ENCODE results near the gene SAE1.
"Not testable (repeated sequence)": the region's sequence is repeated elsewhere in the genome, so short reads cannot be mapped to it uniquely, and the experiment has no call there.

SAE1 gene

GRCh38 chr19:47125669-47125938 lies 5.0 kb upstream of the SAE1 start:
- DNase-seq (ENCODE audit: low read depth in 2 of 2, low spot score in 1 of 2), result no peak

DNA sequence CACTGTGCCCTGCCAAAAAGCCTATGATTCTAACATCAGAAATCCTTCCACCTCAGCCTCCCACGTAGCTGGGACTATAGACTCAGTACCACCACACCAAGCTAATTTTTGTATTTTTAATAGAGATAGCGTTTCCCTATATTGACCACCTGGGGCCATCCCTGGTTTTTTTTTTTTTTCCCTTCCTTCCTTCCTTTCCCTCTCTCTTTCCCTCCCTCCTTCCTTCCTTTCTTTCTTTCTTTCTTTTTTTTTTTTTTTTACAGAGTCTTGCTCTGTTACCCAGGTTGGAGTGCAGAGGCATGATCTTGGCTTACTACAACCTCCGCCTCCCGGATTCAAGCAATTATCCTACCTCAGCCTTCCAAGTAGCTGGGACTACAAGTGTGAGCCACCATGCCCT lies 1.1 kb upstream of the SAE1 start:
- no peak for DNase-seq (ENCODE audit: low read depth in 2 of 2, low spot score in 1 of 2)

- DNase-seq (ENCODE audit: low read depth in 2 of 2, low spot score in 1 of 2), result no peak
Measured at GRCh38 chr19:47130120-47130588, 481 bp upstream of the SAE1 start.

DNA sequence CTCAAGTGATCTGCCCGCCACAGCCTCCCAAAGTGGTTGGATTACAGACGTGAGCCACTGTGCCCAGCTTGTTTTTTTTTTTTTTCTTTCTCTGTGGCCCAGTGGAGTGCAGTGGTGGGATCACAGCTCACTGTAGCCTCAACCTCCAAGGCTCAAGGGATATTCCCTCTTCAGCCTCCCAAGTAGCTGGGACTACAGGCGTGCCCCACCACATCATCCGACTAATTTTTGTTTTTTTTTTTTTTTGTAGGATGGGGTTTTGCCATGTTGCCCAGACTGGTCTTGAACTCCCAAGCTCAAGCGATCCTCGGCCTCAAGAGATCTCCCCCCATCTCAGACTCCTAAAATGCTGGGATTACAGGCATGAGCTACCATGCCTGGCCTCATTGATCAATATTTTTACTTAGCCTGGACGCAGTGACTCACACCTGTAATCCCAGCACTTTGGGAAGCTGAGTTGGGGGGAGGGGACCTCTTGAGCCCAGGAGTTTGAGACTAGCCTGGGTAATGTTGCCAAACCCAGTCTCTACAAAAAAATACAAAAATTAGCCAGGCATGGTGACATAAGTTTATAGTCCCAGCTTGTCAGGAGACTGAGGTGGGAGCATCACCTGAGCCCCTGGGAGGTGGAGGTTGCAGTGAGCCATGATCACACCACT lies 1.7 kb downstream of the SAE1 start:
- no peak for DNase-seq (ENCODE audit: low read depth in 2 of 2, low spot score in 1 of 2)

DNA sequence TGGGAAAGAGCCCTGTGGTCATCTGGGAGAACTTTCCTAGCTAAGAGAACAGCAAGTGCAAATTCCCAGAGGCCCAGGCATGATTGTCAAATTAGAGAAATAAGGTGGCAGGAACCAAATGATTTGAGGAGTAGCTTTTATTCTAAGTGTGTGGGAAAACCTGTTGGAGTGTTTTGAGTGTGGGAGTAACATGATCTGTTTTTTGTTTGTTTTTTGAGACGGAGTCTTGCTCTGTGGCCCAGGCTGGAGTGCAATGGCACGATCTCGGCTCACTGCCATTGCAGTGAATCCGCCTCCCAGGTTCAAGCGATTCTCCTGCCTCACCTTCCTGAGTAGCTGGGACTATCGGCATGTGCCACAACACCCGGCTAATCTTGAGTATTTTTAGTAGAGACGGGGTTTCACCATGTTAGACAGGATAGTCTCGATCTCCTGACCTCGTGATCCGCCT lies 2.4 kb downstream of the SAE1 start:
- DNase-seq (ENCODE audit: low read depth in 2 of 2, low spot score in 1 of 2), result no peak

DNA sequence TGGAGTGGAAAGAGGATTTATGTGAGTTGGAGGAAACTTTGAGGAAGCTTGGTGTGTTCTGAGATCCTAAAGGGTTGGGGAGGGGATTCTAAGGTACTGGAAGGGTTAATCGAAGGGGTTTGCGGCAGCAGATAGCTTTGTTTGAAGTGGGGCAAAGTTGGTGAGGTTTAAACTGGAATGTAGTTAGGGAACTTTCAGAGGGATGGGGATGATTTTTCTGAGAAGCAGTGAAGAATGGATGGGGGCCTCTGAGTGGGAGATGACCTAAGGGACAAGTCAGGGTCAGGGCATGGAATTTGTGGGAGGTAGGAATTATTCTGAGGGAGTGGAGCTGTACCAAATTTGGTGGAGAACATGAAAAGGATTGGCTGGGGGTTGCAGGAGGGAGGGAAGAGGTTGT lies 3.9 kb downstream of the SAE1 start:
- no peak for DNase-seq (ENCODE audit: low read depth in 2 of 2, low spot score in 1 of 2)

DNA sequence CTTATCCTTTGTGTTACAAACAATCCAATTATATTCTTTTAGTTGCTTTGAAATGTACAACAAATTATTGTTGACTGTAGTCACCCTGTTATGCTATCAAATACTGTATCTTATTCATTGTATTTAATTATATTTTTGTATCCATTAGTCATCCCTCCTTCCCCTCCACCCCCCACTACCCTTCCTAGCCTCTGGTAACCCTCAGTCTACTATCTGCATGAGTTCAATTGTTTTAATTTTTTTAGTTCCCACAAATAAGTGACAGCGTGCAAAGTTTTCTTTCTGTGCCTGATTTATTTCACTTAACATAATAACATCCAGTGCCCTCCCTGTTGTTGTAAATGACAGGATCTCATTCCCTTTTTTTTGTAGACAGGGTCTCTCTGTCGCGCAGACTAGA lies 4.5 kb downstream of the SAE1 start:
- DNase-seq (ENCODE audit: low read depth in 2 of 2, low spot score in 1 of 2), result no peak

GRCh38 chr19:47141252-47141651 lies 10.6 kb downstream of the SAE1 start:
- DNase-seq (ENCODE audit: low read depth in 2 of 2, low spot score in 1 of 2), result not testable (repeated sequence)

- no peak for DNase-seq (ENCODE audit: low read depth in 2 of 2, low spot score in 1 of 2)
Measured at GRCh38 chr19:47141695-47142094, 11.1 kb downstream of the SAE1 start.

GRCh38 chr19:47142779-47143178 lies 12.1 kb downstream of the SAE1 start:
- DNase-seq (ENCODE audit: low read depth in 2 of 2, low spot score in 1 of 2), result no peak

DNA sequence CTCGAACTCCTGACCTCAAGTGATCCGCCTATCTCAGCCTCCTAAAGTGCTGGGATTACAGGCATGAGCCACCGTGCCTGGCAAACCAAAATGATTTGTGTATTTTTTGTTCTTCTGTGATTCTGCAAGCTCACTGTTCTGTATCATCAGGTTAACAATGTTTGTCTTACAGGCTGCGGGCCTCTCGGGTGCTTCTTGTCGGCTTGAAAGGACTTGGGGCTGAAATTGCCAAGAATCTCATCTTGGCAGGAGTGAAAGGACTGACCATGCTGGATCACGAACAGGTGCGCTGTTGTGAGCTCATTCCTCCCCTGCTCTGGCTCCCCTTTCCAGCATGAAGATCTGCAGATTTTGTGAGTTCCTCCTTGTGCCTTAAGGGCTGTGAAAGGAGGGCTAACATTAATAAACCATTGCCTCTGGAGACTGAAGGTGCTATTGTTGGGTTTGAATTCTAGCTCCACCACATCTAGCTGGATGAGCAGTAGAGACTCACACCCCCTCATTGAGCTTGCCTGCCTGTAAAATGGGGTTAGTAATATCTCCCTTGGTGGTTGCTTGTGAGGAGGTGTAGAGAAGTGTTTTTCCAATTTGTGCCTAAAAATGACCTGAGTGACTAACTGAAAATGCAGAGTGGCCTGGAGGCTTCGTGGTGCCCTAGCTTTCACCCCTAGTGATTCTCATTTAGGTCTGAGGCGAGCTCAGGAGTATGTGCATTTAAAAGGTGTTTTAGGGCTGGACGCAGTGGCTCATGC lies 12.9 kb downstream of the SAE1 start:
- DNase-seq (ENCODE audit: low read depth in 2 of 2, low spot score in 1 of 2), result no peak

DNA sequence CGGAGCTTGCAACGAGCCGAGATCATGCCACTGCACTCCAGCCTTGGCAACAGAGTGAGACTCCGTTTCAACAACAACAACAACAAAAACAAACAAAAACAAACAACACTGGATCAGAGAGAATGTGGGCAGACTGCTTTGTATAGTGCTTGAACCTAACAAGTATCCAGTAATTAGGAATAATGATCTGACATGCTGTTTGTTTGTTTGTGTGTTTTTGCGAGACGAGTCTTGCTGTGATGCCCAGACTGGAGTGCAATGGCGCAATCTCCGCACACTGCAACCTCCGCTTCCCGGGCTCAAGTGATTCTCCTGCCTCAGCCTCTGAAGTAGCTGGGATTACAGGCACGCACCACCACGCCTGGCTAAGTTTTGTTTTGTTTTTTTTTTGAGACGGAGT lies 14.0 kb downstream of the SAE1 start:
- DNase-seq (ENCODE audit: low read depth in 2 of 2, low spot score in 1 of 2), result no peak

GRCh38 chr19:47145639-47146486 lies 15.2 kb downstream of the SAE1 start:
- no peak for DNase-seq (ENCODE audit: low read depth in 2 of 2, low spot score in 1 of 2)

- DNase-seq (ENCODE audit: low read depth in 2 of 2, low spot score in 1 of 2), result no peak
Measured at GRCh38 chr19:47146920-47147319, 16.3 kb downstream of the SAE1 start.

DNA sequence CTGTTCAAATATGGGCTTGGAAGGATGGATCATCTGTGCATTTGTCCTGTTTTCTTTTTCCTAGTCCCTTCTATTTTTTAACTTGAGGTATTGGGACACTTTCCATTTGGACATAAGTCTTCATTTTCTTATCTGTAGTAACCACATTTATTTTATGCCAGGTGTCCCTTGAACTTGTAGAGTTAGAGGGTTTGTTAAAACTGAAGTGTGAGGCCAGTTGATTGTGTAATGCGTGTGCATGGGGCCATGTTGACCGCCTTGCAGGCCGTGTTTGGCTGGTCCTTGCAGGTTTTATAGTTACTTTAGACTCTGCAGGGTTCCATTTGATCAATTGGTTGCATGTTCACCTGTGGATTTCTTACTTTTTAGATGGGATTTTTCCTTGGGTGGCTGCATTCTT lies 21.0 kb downstream of the SAE1 start:
- no peak for DNase-seq (ENCODE audit: low read depth in 2 of 2, low spot score in 1 of 2)

DNA sequence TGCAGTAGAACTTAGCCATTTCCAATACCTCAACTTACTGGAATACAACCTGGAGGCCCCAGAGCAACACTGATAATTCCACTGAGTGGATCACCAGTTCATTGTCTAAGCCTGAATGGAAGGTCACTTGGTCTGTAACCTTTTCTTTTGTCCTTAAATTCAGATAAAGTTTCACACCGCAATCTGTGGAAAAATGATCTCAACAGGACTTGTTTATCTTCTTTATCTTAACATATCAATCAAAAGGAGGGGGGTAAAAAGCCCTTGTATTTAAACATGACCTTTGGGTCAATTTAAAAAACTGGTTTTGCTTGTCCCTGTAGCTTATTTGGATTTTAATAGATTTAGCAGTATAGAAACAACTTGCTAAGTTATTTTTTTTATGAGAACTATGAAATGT lies 21.6 kb downstream of the SAE1 start:
- no peak for DNase-seq (ENCODE audit: low read depth in 2 of 2, low spot score in 1 of 2)

DNA sequence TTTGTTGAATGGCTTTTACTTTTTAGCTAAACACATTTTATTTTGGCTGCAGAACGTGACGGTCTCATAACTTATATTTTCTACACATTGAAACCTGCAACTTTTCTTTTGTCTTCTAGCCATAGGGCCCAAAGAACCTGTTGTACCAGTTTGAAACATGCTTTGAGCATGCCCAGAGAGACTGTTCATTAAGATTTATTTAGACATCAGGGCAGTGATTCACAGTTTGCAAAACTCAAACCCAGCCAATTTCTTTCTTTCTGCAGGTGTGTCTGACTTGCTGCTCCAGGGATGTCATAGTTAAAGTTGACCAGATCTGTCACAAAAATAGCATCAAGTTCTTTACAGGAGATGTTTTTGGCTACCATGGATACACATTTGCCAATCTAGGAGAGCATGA lies 22.0 kb downstream of the SAE1 start:
- DNase-seq (ENCODE audit: low read depth in 2 of 2, low spot score in 1 of 2), result no peak

GRCh38 chr19:47153266-47153665 lies 22.6 kb downstream of the SAE1 start:
- no peak for DNase-seq (ENCODE audit: low read depth in 2 of 2, low spot score in 1 of 2)

DNA sequence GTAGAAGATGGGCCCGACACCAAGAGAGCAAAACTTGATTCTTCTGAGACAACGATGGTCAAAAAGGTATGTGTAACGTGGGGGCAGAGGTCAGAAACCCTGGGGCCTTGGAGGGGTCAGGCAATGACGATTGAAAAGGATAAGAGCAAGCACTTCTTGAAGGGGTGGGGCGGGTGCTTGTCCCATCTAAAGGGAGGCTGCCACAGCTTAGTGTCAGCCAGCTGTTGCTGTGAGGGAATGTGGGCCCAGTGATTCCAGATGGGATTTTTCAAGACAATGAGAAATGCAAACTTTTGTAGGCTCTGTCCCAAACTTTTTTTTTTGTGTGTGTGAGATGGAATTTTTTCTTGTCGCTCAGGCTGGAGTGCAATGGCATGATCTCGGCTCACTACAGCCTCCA lies 24.5 kb downstream of the SAE1 start:
- DNase-seq (ENCODE audit: low read depth in 2 of 2, low spot score in 1 of 2), result no peak

GRCh38 chr19:47156861-47157430 lies 26.3 kb downstream of the SAE1 start:
- DNase-seq (ENCODE audit: low read depth in 2 of 2, low spot score in 1 of 2), result no peak

DNA sequence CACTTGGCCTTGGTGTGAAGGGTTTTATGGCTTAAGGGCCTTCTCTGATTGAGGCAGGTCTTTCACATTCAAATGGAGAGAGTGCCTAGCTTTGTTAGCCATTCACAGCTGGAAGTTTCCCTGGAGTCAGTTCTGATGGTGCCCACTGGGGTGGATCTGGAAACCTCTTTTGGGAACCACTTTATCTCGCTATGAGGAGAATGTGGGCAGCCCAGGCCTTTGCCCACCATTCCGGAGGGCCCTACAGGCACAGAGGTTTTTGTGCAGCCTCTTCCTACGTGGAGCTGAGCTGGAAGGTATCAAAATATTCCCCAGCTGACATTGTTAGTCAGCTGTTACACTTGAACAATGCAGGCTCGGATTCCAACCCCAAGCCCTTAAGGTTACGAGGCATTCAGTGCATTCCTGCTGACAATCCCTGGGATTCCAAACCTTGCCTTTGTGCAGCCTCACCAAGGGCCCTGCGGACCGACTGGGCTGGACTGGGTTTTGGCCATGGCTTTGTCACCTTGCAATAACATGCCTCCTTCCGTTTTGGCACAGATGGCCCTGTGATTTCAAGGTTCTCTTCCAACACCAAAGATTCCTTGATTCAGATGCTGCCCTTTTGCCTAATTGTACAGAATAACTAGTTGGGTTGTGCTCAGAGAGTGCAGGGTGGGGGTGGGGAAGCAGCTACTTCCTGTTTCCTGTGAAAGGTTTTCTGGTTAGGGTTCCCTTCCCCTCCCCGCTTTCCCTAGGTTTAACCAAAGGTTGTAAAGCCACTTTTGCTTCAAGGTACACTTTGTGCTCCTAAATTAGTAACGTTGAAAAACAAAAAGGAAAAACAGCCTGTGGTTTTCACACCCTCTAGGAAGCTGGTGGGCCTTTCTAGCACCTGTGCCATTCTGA lies 27.0 kb downstream of the SAE1 start:
- no peak for DNase-seq (ENCODE audit: low read depth in 2 of 2, low spot score in 1 of 2)

Data from stimulated activated CD8-positive, alpha-beta memory T cell treated with anti-CD3 and anti-CD28 coated beads, Interleukin-4, amount 100 ng/mL, for 4 hours (primary cell).